Endothelial cell of umbilical vein (primary cell): ENCODE results near the gene CYFIP1. TPM values are rescaled to one million over a fixed set of nuclear protein-coding genes. Genes with fewer than 3 reads are reported as not detected.

ENCODE experiments used
- BruUV-seq: library from RNA; stranded (reverse); fragments of 400-500 nt; replicated peaks from 2 replicates; lab custom pipeline; 2021; lab: Mats Ljungman, UMichigan
- CTCF ChIA-PET: fragments of 300-600, 350-600 bp; sonication (Branson Sonifier 250); formaldehyde crosslinking; loops from one replicate; lab custom pipeline; 2021; ENCODE audit warnings: antibody characterized with exemption, inconsistent platforms; lab: Charles Lee
- POLR2A ChIA-PET: fragments of 300-600, 350-600 bp; sonication (Branson Sonifier 250); formaldehyde crosslinking; loops from one replicate; lab custom pipeline; 2021; ENCODE audit warnings: antibody characterized with exemption, inconsistent platforms; lab: Charles Lee
- DNase-seq: peaks from one replicate; pipeline ENCODE4 v3.0.0-alpha.2; 2011; ENCODE audit warnings: low read depth, low spot score
- FAIRE-seq: peaks from 2 replicates; lab custom pipeline; 2011; peaks lifted over from hg19 to GRCh38; lab: Jason Lieb, UNC
- H2AFZ ChIP-seq: 2 replicates; pipeline ENCODE4 v1.6.0; 2012; ENCODE audit warnings: low read depth, low read length, control low read depth, inconsistent platforms
- H3K27ac ChIP-seq: 2 replicates; pipeline ENCODE4 v1.5.1; 2011; ENCODE audit warnings: low read depth, mild to moderate bottlenecking, control low read depth, low read length, moderate library complexity; ENCODE audit not compliant: insufficient read depth
- H3K27me3 ChIP-seq, 2 experiments: 2 replicates each; pipeline versions ENCODE4 v1.6.0 to v1.6.1; 2011; ENCODE audit warnings: low read length in 2 of 2, mixed read lengths in 1 of 2; ENCODE audit not compliant: control insufficient read depth in 2 of 2, insufficient read depth in 2 of 2
- H3K36me3 ChIP-seq, 2 experiments: 2 replicates in 1 of 2; 3 replicates in 1 of 2; pipeline ENCODE4 v1.5.1; 2011; ENCODE audit warnings: low read length in 2 of 2, mild to moderate bottlenecking in 1 of 2, moderate library complexity in 1 of 2; ENCODE audit not compliant: control insufficient read depth in 2 of 2, insufficient read depth in 2 of 2; ENCODE audit errors: extremely low read depth in 1 of 2
- H3K4me1 ChIP-seq: 3 replicates; pipeline ENCODE4 v1.5.1; 2011; ENCODE audit warnings: mild to moderate bottlenecking, low read length; ENCODE audit not compliant: control insufficient read depth, insufficient read depth; ENCODE audit errors: extremely low read depth
- H3K4me2 ChIP-seq: 2 replicates; pipeline ENCODE4 v1.6.1; 2011; ENCODE audit warnings: low read length, control low read depth, mixed read lengths; ENCODE audit not compliant: insufficient read depth
- H3K4me3 ChIP-seq, 3 experiments: fragments of 200-600 bp in 1 of 3; sonication (generic), shearing (Covaris generic) in 1 of 3; replicated peaks in 1 of 3; 2 replicates each; pipeline ENCODE4 v1.5.1; 2011 to 2016; ENCODE audit warnings: control low read depth in 3 of 3, low read length in 3 of 3, mild to moderate bottlenecking in 2 of 3, inconsistent platforms in 1 of 3, low read depth in 1 of 3, moderate library complexity in 1 of 3; ENCODE audit not compliant: insufficient read depth in 1 of 3
- H3K79me2 ChIP-seq: 2 replicates; pipeline ENCODE4 v1.6.0; 2012; ENCODE audit warnings: low read length, inconsistent platforms; ENCODE audit not compliant: control insufficient read depth, insufficient read depth
- H3K9ac ChIP-seq: replicated peaks from 2 replicates; pipeline ENCODE3; 2011; ENCODE audit warnings: low read length, control low read depth; ENCODE audit not compliant: insufficient read depth; ENCODE audit errors: extremely low read depth
- H3K9me1 ChIP-seq: replicated peaks from 3 replicates; pipeline ENCODE4 v1.6.0; 2011; ENCODE audit warnings: mild to moderate bottlenecking, low read length; ENCODE audit not compliant: control insufficient read depth, insufficient read depth; ENCODE audit errors: extremely low read depth
- H3K9me3 ChIP-seq: replicated peaks from 2 replicates; pipeline ENCODE4 v1.5.1; 2012; ENCODE audit warnings: low read length, inconsistent platforms; ENCODE audit not compliant: control insufficient read depth, insufficient read depth
- H4K20me1 ChIP-seq: replicated peaks from 2 replicates; pipeline ENCODE3; 2011; ENCODE audit warnings: mild to moderate bottlenecking, low read length; ENCODE audit not compliant: control insufficient read depth, insufficient read depth; ENCODE audit errors: extremely low read depth
- EZH2 ChIP-seq: IDR thresholded peaks from 2 replicates; pipeline ENCODE4 v1.6.1; 2012; ENCODE audit warnings: borderline replicate concordance, low read depth, mild to moderate bottlenecking, moderate library complexity, low read length, inconsistent platforms; ENCODE audit not compliant: severe bottlenecking
- FOS ChIP-seq: IDR thresholded peaks from 2 replicates; pipeline ENCODE4 v1.6.1; 2011; ENCODE audit warnings: mild to moderate bottlenecking, low read length, moderate library complexity, borderline replicate concordance; ENCODE audit not compliant: insufficient read depth
- GATA2 ChIP-seq: IDR thresholded peaks from 2 replicates; pipeline ENCODE4 v1.7.0; 2011; ENCODE audit warnings: low read depth, mild to moderate bottlenecking, moderate library complexity, mixed read lengths, low read length; ENCODE audit not compliant: insufficient read length, insufficient read depth
- JUN ChIP-seq: IDR thresholded peaks from 2 replicates; pipeline ENCODE4 v1.6.1; 2011; ENCODE audit warnings: borderline replicate concordance, low read depth; ENCODE audit not compliant: insufficient read length, insufficient read depth
- MAX ChIP-seq: IDR thresholded peaks from 2 replicates; pipeline ENCODE4 v1.6.1; 2011; ENCODE audit not compliant: insufficient read depth, insufficient read length
- MYC ChIP-seq: IDR thresholded peaks from one replicate; pipeline ENCODE4 v1.6.1; 2011; ENCODE audit warnings: mild to moderate bottlenecking, low read depth, low read length
- POLR2A ChIP-seq: IDR thresholded peaks from 2 replicates; pipeline ENCODE4 v1.6.1; 2012; ENCODE audit warnings: low read depth, mild to moderate bottlenecking, control low read depth, low read length
- POLR2AphosphoS5 ChIP-seq: IDR thresholded peaks from 2 replicates; pipeline ENCODE4 v1.6.1; 2012; ENCODE audit warnings: low read depth, mild to moderate bottlenecking, control low read depth, low read length, moderate library complexity; ENCODE audit not compliant: insufficient read depth
- dilution Hi-C: fragments of 300-500 bp; cut with MboI; formaldehyde crosslinking; loops from one replicate; pipeline ENCODE4 v1.15.0; 2019; ENCODE audit warnings: low sequenced_read_pairs; ENCODE audit not compliant: extremely low pct_ligation_motif_present
- intact Hi-C: fragments of 100-400 bp; cut with micrococcal nuclease; formaldehyde crosslinking; loops from one replicate; pipeline ENCODE4 v1.10.0; 2022
- polyA plus RNA-seq, 4 experiments: library from polyadenylated mRNA; depleted of rRNA in 3 of 4; stranded (reverse) in 3 of 4; unstranded in 1 of 4; fragments of >200 nt; gene quantifications; 2 replicates each; pipeline versions ENCODE4 v1.2.1 to v1.2.3, GENCODE V29; 2011 to 2012; ENCODE audit warnings: missing spikeins in 1 of 4
- total RNA-seq: library from RNA; stranded (reverse); gene quantifications from 2 replicates; pipeline ENCODE4 v1.2.3, GENCODE V29; 2021
- TF ChIP-seq, protein P1 (sequence below), 2 donors: IDR thresholded peaks; 1 replicate in 1 of 2; 2 replicates in 1 of 2; pipeline ENCODE4 v1.5.1; 2011; ENCODE audit warnings: low read length in 2 of 2, mild to moderate bottlenecking in 2 of 2, moderate library complexity in 2 of 2, control low read depth in 1 of 2, inconsistent platforms in 1 of 2, low read depth in 1 of 2; ENCODE audit not compliant: insufficient read depth in 1 of 2; ENCODE audit errors: extremely low read depth in 1 of 2

Gene CYFIP1
- total and polyA plus RNA-seq, 2 donors (not counting 3 experiments of a cell fraction or from before 2014, with no cell fraction given), result 81.4 to 158 TPM

GRCh38 chr15:22903961-22904534, 76.1 kb downstream of the CYFIP1 start:
- H3K27me3 ChIP-seq, result no peaks in the 10 kb centered on the region
- H3K9me1 ChIP-seq, result no peaks in the 10 kb centered on the region
- no peaks in the 10 kb centered on the region for H3K9me3 ChIP-seq
- dilution Hi-C loops (no loop called here), intact Hi-C loops (no loop called here)
- H3K27ac ChIP-seq, result no peak overlapping the region
- FAIRE-seq (no peak), DNase-seq (no peak)
- H3K4me1 ChIP-seq, result no peaks in the 10 kb centered on the region
- POLR2A ChIA-PET, result no interaction called here
- H4K20me1 ChIP-seq, result no peaks in the 10 kb centered on the region
- CTCF ChIA-PET, result no interaction called here
- no peaks in the 10 kb centered on the region for H3K79me2 ChIP-seq
- H3K4me2 ChIP-seq, result no peak overlapping the region
- no peak for TF ChIP-seq JUN
- TF ChIP-seq FOS, result no peak
- TF ChIP-seq EZH2, result no peak
- TF ChIP-seq POLR2AphosphoS5, result no peak
- TF ChIP-seq MAX, result no peak
- no peak for TF ChIP-seq POLR2A
- TF ChIP-seq MYC, result no peak
- TF ChIP-seq GATA2, result no peak
- TF ChIP-seq, protein P1, sequence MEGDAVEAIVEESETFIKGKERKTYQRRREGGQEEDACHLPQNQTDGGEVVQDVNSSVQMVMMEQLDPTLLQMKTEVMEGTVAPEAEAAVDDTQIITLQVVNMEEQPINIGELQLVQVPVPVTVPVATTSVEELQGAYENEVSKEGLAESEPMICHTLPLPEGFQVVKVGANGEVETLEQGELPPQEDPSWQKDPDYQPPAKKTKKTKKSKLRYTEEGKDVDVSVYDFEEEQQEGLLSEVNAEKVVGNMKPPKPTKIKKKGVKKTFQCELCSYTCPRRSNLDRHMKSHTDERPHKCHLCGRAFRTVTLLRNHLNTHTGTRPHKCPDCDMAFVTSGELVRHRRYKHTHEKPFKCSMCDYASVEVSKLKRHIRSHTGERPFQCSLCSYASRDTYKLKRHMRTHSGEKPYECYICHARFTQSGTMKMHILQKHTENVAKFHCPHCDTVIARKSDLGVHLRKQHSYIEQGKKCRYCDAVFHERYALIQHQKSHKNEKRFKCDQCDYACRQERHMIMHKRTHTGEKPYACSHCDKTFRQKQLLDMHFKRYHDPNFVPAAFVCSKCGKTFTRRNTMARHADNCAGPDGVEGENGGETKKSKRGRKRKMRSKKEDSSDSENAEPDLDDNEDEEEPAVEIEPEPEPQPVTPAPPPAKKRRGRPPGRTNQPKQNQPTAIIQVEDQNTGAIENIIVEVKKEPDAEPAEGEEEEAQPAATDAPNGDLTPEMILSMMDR (IDR thresholded peaks at IDR 0.05; ENCODE audit: extremely low read depth in 1 of 2, insufficient read depth in 1 of 2, low read depth in 1 of 2, low read length in 2 of 2), result no peak
- H3K4me3 ChIP-seq, result no peak overlapping the region
- H2AFZ ChIP-seq, result no peak overlapping the region
- no peak overlapping the region for H3K9ac ChIP-seq
- no TSS peak for BruUV-seq
- H3K36me3 ChIP-seq, result peaks cover 10 to 23% of the 10 kb centered on the region in 2 experiments
